GM18511 (cell line): ENCODE data around the gene FASTK.

Experiments
- ATAC-seq: cut with Tn5 transposase; IDR thresholded peaks from one replicate; pipeline ENCODE4 v1.9.1; 2021; ENCODE audit warnings: mild to moderate bottlenecking, moderate library complexity; ENCODE audit not compliant: unreplicated experiment

The FASTK gene

DNA sequence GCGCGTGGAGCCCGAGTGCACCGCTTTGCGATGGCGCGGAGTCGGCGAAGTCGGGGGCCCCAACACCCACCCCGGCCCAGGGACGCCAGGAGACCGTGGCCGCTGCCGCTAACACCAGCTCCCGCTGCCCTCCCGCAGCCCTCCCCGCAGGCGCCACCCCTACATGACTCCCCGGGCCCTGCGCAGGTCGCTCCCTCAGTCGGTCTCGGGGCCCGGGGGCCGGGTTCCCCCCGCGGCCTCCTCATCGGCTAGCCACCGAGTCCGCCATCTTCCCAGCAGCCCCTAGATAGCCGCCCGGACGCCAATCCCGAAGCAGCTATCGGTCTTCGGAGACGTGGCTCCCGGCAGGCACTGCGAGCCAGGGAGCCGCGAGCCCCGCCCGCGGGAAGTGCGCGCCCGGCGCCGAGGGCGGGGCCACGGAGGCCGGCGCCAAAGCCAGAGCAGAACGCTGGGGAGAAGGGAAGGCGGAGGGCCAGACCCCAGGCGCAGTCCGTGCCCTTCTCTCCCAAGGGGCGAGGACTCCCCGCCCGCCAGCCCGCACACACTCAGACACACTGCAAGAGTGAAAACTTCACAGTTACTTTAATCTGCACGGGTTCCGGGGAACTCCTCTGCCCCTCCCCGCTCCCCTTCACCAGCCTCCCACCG, at the start of gene FASTK:
Gene FASTK (minus strand): TSS at position 288 of the 648 bp plus-strand sequence. CDS start 43 bp downstream, at position 245.
- peak; percentile 80 for ATAC-seq

DNA sequence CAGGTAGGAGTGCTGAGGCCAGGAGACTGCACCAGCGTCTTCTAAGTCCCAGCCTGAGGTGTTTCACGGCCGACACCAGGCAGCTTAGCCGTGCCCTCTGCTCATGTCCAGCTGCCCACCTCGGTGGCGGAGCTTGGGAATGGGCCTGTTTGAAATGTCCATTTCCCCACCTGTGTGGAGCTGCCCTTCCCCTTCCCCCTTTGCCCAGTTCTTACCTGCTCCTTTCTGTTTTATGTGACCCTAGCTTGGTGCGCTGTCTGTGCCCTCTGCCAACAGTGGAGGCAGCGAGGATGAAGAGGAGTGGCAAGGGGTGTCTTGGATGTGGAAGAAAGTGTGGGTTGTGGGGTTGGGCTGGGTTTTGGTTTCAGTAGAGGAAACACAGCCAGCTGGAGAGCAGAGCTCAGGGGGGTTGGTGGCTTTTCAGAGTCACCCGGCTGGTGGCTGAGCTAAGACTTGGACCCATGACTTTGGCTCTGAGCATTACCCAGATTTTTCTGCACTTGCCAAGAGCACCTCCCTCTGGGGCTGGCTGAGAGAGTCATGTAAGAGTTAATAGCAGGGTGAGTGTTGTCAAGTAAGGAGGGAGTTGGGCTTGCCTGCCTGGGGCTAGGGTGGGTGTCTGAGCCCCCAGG, 49.5 kb upstream of the FASTK start:
- no peak for ATAC-seq

- no peak for ATAC-seq
These were observed 48.7 kb upstream of the FASTK start for GRCh38 chr7:151129117-151129959.

DNA sequence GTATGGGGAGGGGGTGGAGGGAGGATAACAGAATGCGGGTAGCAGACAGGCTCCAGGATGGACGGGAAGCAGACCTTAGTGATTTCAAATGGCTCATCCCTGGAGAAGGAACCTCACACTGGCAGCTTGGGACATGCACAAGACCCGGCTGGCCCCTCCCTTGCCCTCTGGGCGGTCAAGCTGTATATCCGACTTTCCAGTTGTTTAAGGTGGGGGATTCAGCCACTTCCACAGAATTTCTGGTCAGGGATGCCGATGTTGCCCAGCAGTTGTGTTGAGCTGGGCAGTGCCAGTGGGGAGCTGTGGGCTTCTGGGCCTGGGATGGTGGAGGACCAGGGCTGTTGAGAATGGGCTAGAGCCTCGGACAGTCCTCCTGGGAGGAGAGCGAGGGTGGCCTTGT, 48.1 kb upstream of the FASTK start:
- no peak for ATAC-seq

DNA sequence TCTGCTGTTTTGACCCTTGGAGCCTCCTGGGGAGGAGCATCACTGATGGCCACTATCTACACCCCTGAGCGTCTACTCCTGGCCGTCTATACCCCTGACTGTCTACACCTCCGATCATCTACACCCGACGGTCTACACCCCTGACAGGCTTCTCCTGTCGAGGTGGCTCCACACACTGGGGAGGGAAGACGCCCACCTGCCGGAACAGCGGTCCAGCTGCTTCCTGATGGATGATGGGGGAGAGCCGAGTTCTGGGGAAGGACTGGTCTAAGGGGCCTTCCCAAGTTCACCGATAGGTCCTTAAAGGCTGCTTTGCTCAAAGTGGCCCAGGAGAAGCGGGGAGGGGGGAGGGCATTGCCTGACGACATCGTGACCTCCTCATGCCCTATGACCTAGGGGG, 47.5 kb upstream of the FASTK start:
- ATAC-seq = no peak

DNA sequence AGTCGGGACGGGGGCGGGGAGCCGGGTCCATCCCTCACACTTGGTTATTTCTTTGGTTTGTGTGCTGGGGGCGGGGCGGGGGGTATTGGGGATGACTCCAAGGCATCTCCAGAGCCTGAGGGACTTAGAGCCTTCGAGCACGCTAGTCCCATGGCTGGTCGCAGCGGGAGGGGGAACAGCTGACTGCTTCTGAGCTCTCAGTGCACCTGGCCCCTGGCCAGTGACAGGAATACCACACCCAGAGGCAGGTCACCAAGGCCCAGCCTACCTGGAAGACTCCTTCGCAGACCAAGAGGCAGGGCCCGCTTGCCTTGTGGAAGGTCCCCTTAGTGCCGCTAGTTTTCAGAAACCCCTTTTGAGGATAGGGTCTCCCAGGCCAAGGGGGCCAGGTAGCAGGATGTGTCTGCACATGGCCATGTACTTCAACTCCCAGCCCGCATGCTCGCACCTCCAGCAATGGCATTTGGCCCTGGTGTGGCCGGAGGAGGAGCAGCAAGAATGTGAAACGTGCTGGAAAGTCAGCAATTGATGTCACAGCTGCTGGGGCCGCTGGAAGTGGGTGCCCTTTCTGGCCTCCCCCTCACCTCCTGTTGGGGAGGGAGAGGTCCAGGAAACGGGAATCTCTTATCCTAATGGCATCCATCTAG, 46.0 kb upstream of the FASTK start:
- no peak for ATAC-seq

DNA sequence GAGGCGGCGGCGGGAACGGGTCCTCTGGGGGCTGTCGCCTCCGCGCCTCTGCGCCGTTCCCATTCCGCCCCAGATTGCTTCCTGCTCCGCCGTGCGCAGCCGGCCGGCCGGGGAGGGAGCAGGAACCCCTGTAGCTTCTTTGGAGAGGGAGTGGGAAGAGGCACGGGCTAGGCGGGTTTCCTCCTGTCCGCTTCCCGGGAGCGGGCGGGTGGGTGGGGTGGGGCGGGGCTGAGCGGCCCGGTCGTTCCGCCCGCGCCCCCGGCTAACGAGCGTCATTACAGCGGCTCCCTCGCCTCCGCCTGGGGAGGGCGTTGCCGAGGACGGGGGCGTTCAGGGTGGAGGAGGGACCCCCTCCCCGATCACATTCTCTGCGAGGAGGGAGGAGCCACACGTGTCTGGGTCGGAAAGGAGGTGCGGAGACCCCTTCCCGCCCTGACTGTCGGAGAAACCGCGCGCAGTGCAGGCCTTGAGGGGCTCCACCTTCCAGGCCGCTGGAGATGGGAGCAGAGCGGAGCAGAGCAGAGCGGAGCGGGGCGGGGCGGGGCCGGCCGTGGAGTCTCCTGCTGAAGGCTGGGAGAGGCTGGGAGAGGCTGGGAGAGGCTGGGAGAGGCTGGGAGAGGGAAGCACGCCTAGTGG, 45.4 kb upstream of the FASTK start:
- ATAC-seq = no peak

GRCh38 chr7:151125470-151125845, 44.8 kb upstream of the FASTK start:
- no peak for ATAC-seq

GRCh38 chr7:151124899-151125399, 44.3 kb upstream of the FASTK start:
- no peak for ATAC-seq

GRCh38 chr7:151124481-151124880, 43.9 kb upstream of the FASTK start:
- ATAC-seq = no peak

- ATAC-seq = peak; percentile 93
These were observed 43.3 kb upstream of the FASTK start for GRCh38 chr7:151123822-151124464.

- ATAC-seq = no peak
These were observed 42.7 kb upstream of the FASTK start for GRCh38 chr7:151123158-151123821.

DNA sequence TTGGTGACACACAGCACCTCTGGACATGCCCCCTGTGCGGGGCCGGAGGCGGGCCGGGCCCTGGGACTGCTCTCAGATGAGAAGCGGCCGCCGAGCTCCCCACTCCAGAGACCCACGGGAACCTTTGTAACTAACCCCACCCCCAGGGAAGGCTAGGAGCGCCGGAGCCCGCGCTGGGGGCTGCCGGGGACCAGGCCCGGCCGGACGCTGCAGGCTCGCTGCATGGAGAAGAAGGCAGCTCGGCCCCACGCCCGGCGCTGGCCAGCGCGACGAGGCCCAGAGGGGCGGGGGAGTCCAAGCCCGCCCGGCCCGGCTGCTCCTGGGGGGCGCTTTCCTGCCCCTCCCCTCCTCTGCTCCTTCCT, 42.2 kb upstream of the FASTK start:
- no peak for ATAC-seq

DNA sequence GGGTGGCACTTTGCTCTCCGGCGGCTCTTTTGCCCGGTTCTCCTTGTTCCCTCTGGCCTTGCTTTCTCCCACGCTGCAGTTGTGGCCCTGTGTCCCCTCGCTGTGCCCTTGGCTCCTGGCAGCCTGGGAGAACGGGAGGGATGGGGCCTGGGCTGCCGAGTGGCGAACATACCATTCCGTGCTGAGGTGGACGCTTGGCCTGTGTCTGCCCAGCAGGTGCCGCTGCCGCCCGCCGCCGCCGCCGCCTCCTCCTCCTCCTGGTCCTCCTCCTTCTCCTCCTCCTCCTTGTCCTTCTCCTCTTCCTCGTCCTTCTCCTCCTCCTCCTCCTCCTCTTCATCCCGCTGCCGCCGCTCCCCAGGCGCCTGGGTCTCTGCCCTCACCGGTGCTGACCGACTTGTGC, 41.7 kb upstream of the FASTK start:
- ATAC-seq = no peak

DNA sequence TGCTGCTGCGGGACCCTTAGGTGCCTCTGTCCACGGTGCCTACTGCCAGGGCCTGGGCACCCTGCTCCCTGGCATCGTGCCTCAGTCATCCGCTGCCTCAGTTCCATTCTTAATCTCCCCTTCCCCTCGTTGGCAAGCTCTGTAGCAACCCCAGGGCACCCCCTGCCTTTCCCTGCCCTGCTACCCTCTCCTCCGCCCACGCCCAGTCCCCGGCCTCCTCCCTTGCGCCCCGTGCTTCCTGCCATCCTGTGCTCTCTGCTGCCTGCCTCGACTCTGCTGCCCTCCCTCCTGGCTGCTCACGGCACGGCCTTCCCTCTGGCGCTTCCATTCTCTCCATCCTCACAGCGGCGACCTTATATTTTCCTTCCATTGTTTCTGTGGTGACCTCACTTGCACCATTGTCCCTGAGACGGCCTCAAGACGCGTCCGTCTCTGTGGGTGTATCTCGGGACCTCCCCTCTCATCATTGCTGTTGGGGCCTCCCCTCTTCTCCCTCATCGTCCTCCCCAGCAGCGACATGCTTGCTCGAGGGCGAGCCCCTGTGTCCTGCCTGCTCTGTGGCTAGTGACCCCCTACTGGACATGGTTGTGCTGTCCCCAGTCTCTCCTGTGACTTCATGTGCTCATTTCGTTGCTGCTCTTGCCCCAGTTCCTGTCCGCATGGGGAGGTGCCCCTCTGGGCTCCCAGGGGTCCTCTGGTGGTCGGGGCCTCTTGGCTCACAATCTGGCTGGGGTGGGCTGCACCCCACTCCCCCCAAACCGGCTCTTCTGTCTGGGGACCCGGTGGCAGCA, 41.0 kb upstream of the FASTK start:
- ATAC-seq = no peak

- ATAC-seq = no peak
These were observed 40.3 kb upstream of the FASTK start for GRCh38 chr7:151120896-151121295.

DNA sequence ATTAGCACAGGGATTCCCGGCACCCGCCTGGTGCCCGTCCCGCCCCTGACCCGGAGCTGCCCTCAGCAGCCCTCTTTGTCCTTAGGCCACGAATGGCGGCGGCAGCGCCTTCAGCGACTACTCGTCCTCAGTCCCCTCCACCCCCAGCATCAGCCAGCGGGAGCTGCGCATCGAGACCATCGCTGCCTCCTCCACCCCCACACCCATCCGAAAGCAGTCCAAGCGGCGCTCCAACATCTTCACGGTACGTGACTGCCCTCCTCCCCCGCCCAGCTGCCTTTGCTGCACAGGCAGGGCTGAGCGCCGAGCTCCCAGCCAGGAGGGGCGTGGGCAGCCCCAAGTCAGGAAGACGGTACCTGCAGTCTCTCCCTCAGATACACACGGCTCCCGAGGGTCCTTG, 39.3 kb upstream of the FASTK start:
- no peak for ATAC-seq

DNA sequence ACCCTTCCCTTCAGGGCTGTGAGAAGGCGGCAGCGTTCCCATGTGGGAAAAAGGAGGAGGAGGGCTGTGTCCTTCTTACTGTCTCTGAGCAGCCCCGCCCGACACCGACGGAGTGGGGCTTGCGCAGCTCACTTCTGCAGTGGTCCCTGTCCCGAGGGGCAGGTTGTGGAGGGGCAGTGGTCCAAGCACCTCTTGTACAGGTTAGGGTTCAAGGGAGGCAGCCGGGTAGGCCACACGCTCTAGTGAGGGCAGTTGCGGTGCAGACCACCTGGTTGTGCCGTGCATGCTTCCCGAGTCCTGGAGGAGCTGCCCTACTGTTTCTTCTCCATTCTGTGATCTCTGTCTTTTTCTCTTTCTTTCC, 38.4 kb upstream of the FASTK start:
- no peak for ATAC-seq
